Sigmoid colon (tissue), 7 donors: ENCODE measurements around the gene GFOD2. TPM values are rescaled to one million over a fixed set of nuclear protein-coding genes. Genes with fewer than 3 reads are reported as not detected.
"Not testable (repeated sequence)": the region's sequence is repeated elsewhere in the genome, so short reads cannot be mapped to it uniquely, and the experiment has no call there.

Experiments
- DNase-seq: peaks from one replicate; pipeline ENCODE4 v3.0.0-alpha.2; 2019
- H3K27ac ChIP-seq, 4 donors: fragments of 200-600 bp; sonication (generic); one replicate each; pipeline ENCODE4 v1.5.1; 2016 to 2019; ENCODE audit warnings: mild to moderate bottlenecking in 1 of 4
- H3K27me3 ChIP-seq, 3 donors: fragments of 200-600 bp; sonication (generic); one replicate each; pipeline ENCODE4 v1.5.1; 2019; ENCODE audit warnings: mild to moderate bottlenecking in 1 of 3
- H3K36me3 ChIP-seq, 4 donors: fragments of 200-600 bp; sonication (generic); one replicate each; pipeline ENCODE4 v1.5.1; 2016 to 2019
- H3K4me1 ChIP-seq, 4 donors: fragments of 200-600 bp; sonication (generic); one replicate each; pipeline ENCODE4 v1.5.1; 2017 to 2019
- H3K4me3 ChIP-seq, 4 donors: fragments of 200-600 bp; sonication (generic); one replicate each; pipeline ENCODE4 v1.5.1; 2017 to 2019; ENCODE audit warnings: mild to moderate bottlenecking in 2 of 4, moderate library complexity in 1 of 4
- H3K9me3 ChIP-seq, 4 donors: fragments of 200-600 bp in 3 of 4; sonication (generic) in 3 of 4; one replicate each; pipeline versions ENCODE4 v1.5.1 to v1.6.1; 2013 to 2019
- CTCF ChIP-seq, 4 experiments: fragments of 450-650 bp in 3 of 4; fragments of 200-600 bp in 1 of 4; IDR thresholded peaks; one replicate each; pipeline ENCODE4 v1.5.1; 2016 to 2019; ENCODE audit warnings: antibody characterized with exemption in 4 of 4, mild to moderate bottlenecking in 3 of 4, moderate library complexity in 2 of 4
- EP300 ChIP-seq, 4 donors: sonication (generic); formaldehyde crosslinking; IDR thresholded peaks; one replicate each; pipeline ENCODE4 v1.6.1; 2017; ENCODE audit warnings: antibody characterized with exemption in 4 of 4
- POLR2A ChIP-seq, 2 donors: fragments of 450-650 bp; IDR thresholded peaks; one replicate each; pipeline ENCODE4 v1.6.1; 2016; ENCODE audit warnings: antibody characterized with exemption in 2 of 2, mild to moderate bottlenecking in 2 of 2, moderate library complexity in 2 of 2
- POLR2AphosphoS5 ChIP-seq, 4 donors: sonication (generic); formaldehyde crosslinking; IDR thresholded peaks; one replicate each; pipeline ENCODE4 v1.6.1; 2017; ENCODE audit warnings: antibody characterized with exemption in 4 of 4
- WGBS, 2 donors: extraction: QIAGEN DNeasy Blood & Tissue Kit; methylation state at CpG; one replicate each; pipeline ENCODE4 v1.1.7; 2013; 5-methylcytosine and 5-hydroxymethylcytosine counted together
- intact Hi-C: fragments of 100-400 bp; cut with DNase I; formaldehyde crosslinking; loops from one replicate; pipeline ENCODE4 v1.15.1; 2023
- polyA plus RNA-seq, 3 donors: library from polyadenylated mRNA; stranded (reverse); fragments of 200-250 nt; gene quantifications; one replicate each; pipeline ENCODE4 v1.2.3, GENCODE V29; 2013
- total RNA-seq, 4 donors: library from RNA; depleted of rRNA; stranded (reverse); fragments of >200 nt; gene quantifications; one replicate each; pipeline ENCODE4 v1.1.0, GENCODE V29; 2016
- donor health status: healthy with polysubstance abuse.
- donor health status: Bipolar disorder and iron deficiency.
- donor health status: healthy.

The GFOD2 gene
- total and polyA plus RNA-seq, 7 donors = 8.1 to 19.5 (median 13.8) TPM

GRCh38 chr16:67694611-67695010, 24.5 kb downstream of the GFOD2 start:
- intact Hi-C loops = no loop called here
- peak; percentile 18 for DNase-seq
- TF ChIP-seq POLR2A (IDR thresholded peaks at IDR 0.05) (no peak), CTCF (IDR thresholded peaks at IDR 0.05) (no peak), POLR2AphosphoS5 (IDR thresholded peaks at IDR 0.05) (no peak)
- no peaks in the 10 kb centered on the region for H3K27me3 ChIP-seq
- no peaks in the 10 kb centered on the region for H3K9me3 ChIP-seq
- no peak overlapping the region for H3K4me3 ChIP-seq
- H3K4me1 ChIP-seq = no peaks in the 10 kb centered on the region
- no peak overlapping the region for H3K27ac ChIP-seq
- WGBS, 2 donors = 57 to 72% methylated on average over 2 of the region's 2 CpGs
- H3K36me3 ChIP-seq = no peaks in the 10 kb centered on the region

GRCh38 chr16:67693517-67694285, 25.4 kb downstream of the GFOD2 start:
- intact Hi-C loops, H3K36me3 ChIP-seq, H3K27ac ChIP-seq, H3K9me3 ChIP-seq, H3K4me1 ChIP-seq, H3K4me3 ChIP-seq, H3K27me3 ChIP-seq: not testable (repeated sequence)
- WGBS, 2 donors = 92 to 95% methylated on average over 8 of the region's 8 CpGs
- peak; percentile 3 for DNase-seq

- Histone ChIP-seq H3K9me3 (no peaks in the 10 kb centered on the region), H3K36me3 (peaks cover 0 to 29% (median 7%) of the 10 kb centered on the region in 4 donors), H3K4me3 (no peak overlapping the region), H3K27me3 (no peaks in the 10 kb centered on the region), H3K4me1 (no peaks in the 10 kb centered on the region), H3K27ac (peak overlapping the region in 3 of 4 donors; percentile 7 to 32 (median 14))
- DNase-seq = peak; percentile 54
- TF ChIP-seq POLR2AphosphoS5 (IDR thresholded peaks at IDR 0.05) = no peak
- no peak for TF ChIP-seq CTCF (IDR thresholded peaks at IDR 0.05)
- no peak for TF ChIP-seq EP300 (IDR thresholded peaks at IDR 0.05)
- TF ChIP-seq POLR2A (IDR thresholded peaks at IDR 0.05) = no peak
- intact Hi-C loops = no loop called here
- WGBS, 2 donors = 86 to 90% methylated on average over 17 of the region's 17 CpGs
Observed at GRCh38 chr16:67685388-67686112, 33.6 kb downstream of the GFOD2 start.

- DNase-seq = peak; percentile 54
- Histone ChIP-seq H3K27ac (no peak overlapping the region), H3K4me1 (peaks cover 0 to 3% (median 3%) of the 10 kb centered on the region in 4 donors), H3K36me3 (peaks cover 0 to 29% (median 7%) of the 10 kb centered on the region in 4 donors), H3K27me3 (no peaks in the 10 kb centered on the region), H3K9me3 (no peaks in the 10 kb centered on the region), H3K4me3 (no peak overlapping the region)
- intact Hi-C loops = no loop called here
- TF ChIP-seq EP300 (IDR thresholded peaks at IDR 0.05) (no peak), POLR2A (IDR thresholded peaks at IDR 0.05) (no peak), CTCF (IDR thresholded peaks at IDR 0.05) (no peak), POLR2AphosphoS5 (IDR thresholded peaks at IDR 0.05) (no peak)
- WGBS, 2 donors = 27 to 79% methylated on average over 4 of the region's 4 CpGs
Observed at GRCh38 chr16:67683767-67684166, 35.3 kb downstream of the GFOD2 start.
